Naive thymus-derived CD4-positive, alpha-beta T cell (primary cell): ENCODE data around the gene DNAL4. TPM values are rescaled to one million over a fixed set of nuclear protein-coding genes. Genes with fewer than 3 reads are reported as not detected.
A peak's percentile ranks its signal among the peaks of the same experiment; 100 is the strongest.

Experiments used
- ATAC-seq: fragments of 150-1000 bp; cut with Tn5 transposase; 2 replicates; pipeline ENCODE4 v1.10.0; 2021; ENCODE audit warnings: mild to moderate bottlenecking, moderate library complexity
- CTCF ChIA-PET: fragments of 350-600 bp; sonication (Branson Sonifier 250); formaldehyde crosslinking; loops from one replicate; lab custom pipeline; 2021; ENCODE audit warnings: antibody characterized with exemption; lab: Charles Lee
- POLR2A ChIA-PET: fragments of 350-600 bp; sonication (Branson Sonifier 250); formaldehyde crosslinking; loops from one replicate; lab custom pipeline; 2021; ENCODE audit warnings: antibody characterized with exemption, inconsistent platforms; lab: Charles Lee
- DNase-seq, 9 donors: peaks; one replicate each; pipeline versions ENCODE4 v3.0.0 to v3.0.0-alpha.2; 2020 to 2022; ENCODE audit warnings: mixed read lengths in 1 of 9
- H3K27ac ChIP-seq: one replicate; pipeline ENCODE4 v1.7.0; 2013; ENCODE audit warnings: mild to moderate bottlenecking, low read depth, low read length, moderate library complexity
- H3K27me3 ChIP-seq, 2 donors: one replicate each; pipeline ENCODE4 v1.7.0; 2013; ENCODE audit warnings: low read length in 2 of 2, mild to moderate bottlenecking in 2 of 2, moderate library complexity in 2 of 2; ENCODE audit not compliant: control insufficient read depth in 2 of 2, insufficient read depth in 2 of 2
- H3K36me3 ChIP-seq, 3 experiments: 1 replicate in 2 of 3; 2 replicates in 1 of 3; pipeline ENCODE4 v1.7.0; 2013; ENCODE audit warnings: low read length in 3 of 3, mild to moderate bottlenecking in 3 of 3, moderate library complexity in 1 of 3; ENCODE audit not compliant: insufficient read depth in 3 of 3, control insufficient read depth in 2 of 3
- H3K4me1 ChIP-seq, 2 donors: one replicate each; pipeline ENCODE4 v1.7.0; 2013; ENCODE audit warnings: low read length in 2 of 2, mild to moderate bottlenecking in 2 of 2, moderate library complexity in 1 of 2; ENCODE audit not compliant: control insufficient read depth in 2 of 2, insufficient read depth in 2 of 2
- H3K4me3 ChIP-seq: 2 replicates; pipeline ENCODE4 v1.7.0; 2013; ENCODE audit warnings: mild to moderate bottlenecking, low read length
- H3K9me3 ChIP-seq, 3 experiments: 1 replicate in 2 of 3; 2 replicates in 1 of 3; pipeline ENCODE4 v1.7.0; 2013; ENCODE audit warnings: low read length in 3 of 3; ENCODE audit not compliant: control insufficient read depth in 2 of 3
- H3K27ac Mint-ChIP-seq, 9 donors: one replicate each; pipeline ENCODE4 v1.8.0; 2020 to 2022; ENCODE audit warnings: mixed read lengths in 9 of 9, mild to moderate bottlenecking in 8 of 9, moderate library complexity in 5 of 9, inconsistent platforms in 2 of 9
- H3K27me3 Mint-ChIP-seq, 5 donors: one replicate each; pipeline ENCODE4 v1.8.0; 2021 to 2022; ENCODE audit warnings: mixed read lengths in 5 of 5, mild to moderate bottlenecking in 1 of 5
- H3K36me3 Mint-ChIP-seq, 5 donors: one replicate each; pipeline ENCODE4 v1.8.0; 2020 to 2022; ENCODE audit warnings: mixed read lengths in 5 of 5, mild to moderate bottlenecking in 3 of 5, inconsistent platforms in 1 of 5
- H3K4me1 Mint-ChIP-seq, 7 donors: one replicate each; pipeline ENCODE4 v1.8.0; 2020 to 2022; ENCODE audit warnings: mixed read lengths in 7 of 7, mild to moderate bottlenecking in 3 of 7, inconsistent platforms in 1 of 7
- H3K4me3 Mint-ChIP-seq, 10 donors: one replicate each; pipeline ENCODE4 v1.8.0; 2020 to 2022; ENCODE audit warnings: mild to moderate bottlenecking in 10 of 10, mixed read lengths in 10 of 10, moderate library complexity in 6 of 10, inconsistent platforms in 2 of 10
- H3K9me3 Mint-ChIP-seq, 11 donors: one replicate each; pipeline ENCODE4 v1.8.0; 2020 to 2022; ENCODE audit warnings: mixed read lengths in 11 of 11, mild to moderate bottlenecking in 4 of 11, inconsistent platforms in 1 of 11, moderate library complexity in 1 of 11
- intact Hi-C, 2 donors: fragments of 100-400 bp; cut with micrococcal nuclease; formaldehyde crosslinking; loops; one replicate each; pipeline ENCODE4 v1.15.1; 2023
- polyA plus RNA-seq, 2 donors: library from polyadenylated mRNA; unstranded; fragments of 300-500 nt; fragmentation: Illumina TruSeq; gene quantifications; one replicate each; pipeline ENCODE4 v1.2.3, GENCODE V29; 2021
- total RNA-seq, 6 experiments: library from RNA in 5 of 6; stranded (reverse) in 5 of 6; gene quantifications; 1 replicate in 5 of 6; 2 replicates in 1 of 6; pipeline ENCODE4 v1.2.3 and lab custom pipeline; 2021 to 2026

DNAL4 gene
- total and polyA plus RNA-seq, 7 experiments from 2014 or later = 5.0 to 15.0 (median 9.8) TPM

- H3K27ac ChIP-seq = peak overlapping the region; percentile 77
- H3K9me3 Mint-ChIP-seq = peaks cover 0 to 2% (median 0%) of the 10 kb centered on the region in 11 donors
- H3K4me1 Mint-ChIP-seq = peaks cover 22 to 41% (median 35%) of the 10 kb centered on the region in 7 donors
- no peak overlapping the region for H3K4me3 ChIP-seq
- DNase-seq = no peak
- ChIA-PET CTCF (interaction anchor here (0.9 to 4.4 kb wide), 4 partner anchors 7 to 36 kb away, joined by 3 to 21 read pairs (median 4); no protein-coding TSS in a partner anchor), POLR2A (interaction anchor here (33.7 kb wide), 1 partner anchor 21 kb away, joined by 1007 read pairs; no protein-coding TSS in a partner anchor)
- H3K4me1 ChIP-seq = peaks cover 19 to 26% of the 10 kb centered on the region in 2 donors
- peaks cover 0 to 8% (median 0%) of the 10 kb centered on the region in 5 donors for H3K36me3 Mint-ChIP-seq
- H3K4me3 Mint-ChIP-seq = no peak overlapping the region
- no peak for ATAC-seq
- H3K36me3 ChIP-seq = no peaks in the 10 kb centered on the region
- no peaks in the 10 kb centered on the region for H3K9me3 ChIP-seq
- intact Hi-C loops = no loop called here
- no peaks in the 10 kb centered on the region for H3K27me3 Mint-ChIP-seq
- peak overlapping the region; percentile 19 to 99 (median 69) for H3K27ac Mint-ChIP-seq
- no peaks in the 10 kb centered on the region for H3K27me3 ChIP-seq
Measured at GRCh38 chr22:38760477-38761201, 33.3 kb downstream of the DNAL4 start.

- Mint-ChIP-seq H3K4me1 (peaks cover 23 to 37% (median 35%) of the 10 kb centered on the region in 7 donors), H3K9me3 (peaks cover 0 to 2% (median 0%) of the 10 kb centered on the region in 11 donors), H3K27ac (peak overlapping the region; percentile 83 to 99 (median 93)), H3K4me3 (peak overlapping the region; percentile 58 to 92 (median 78)), H3K27me3 (no peaks in the 10 kb centered on the region), H3K36me3 (peaks cover 0 to 19% (median 6%) of the 10 kb centered on the region in 5 donors)
- H3K4me1 ChIP-seq = peaks cover 19 to 26% of the 10 kb centered on the region in 2 donors
- no peaks in the 10 kb centered on the region for H3K27me3 ChIP-seq
- ChIA-PET POLR2A (interaction anchor here (0.6 to 33.7 kb wide), 9 partner anchors 10 to 1695 kb away, joined by 3 to 1007 read pairs (median 3); partner anchors contain the start of genes NPTXR and RPL3), CTCF (interaction anchor here (0.7 to 4.4 kb wide), 11 partner anchors 9 to 84 kb away, joined by 3 to 21 read pairs (median 4); partner anchors contain the start of gene TOMM22)
- ATAC-seq (no peak), DNase-seq (no peak)
- intact Hi-C loops = loop anchor here (2.0 to 10.0 kb wide), 6 partner anchors 14 to 558 kb away; partner anchors contain the start of genes RPL3 (in 2 of the 2), DDX17 (in 1 of the 2), DMC1 (in 1 of the 2) and NPTXR (in 1 of the 2)
- H3K36me3 ChIP-seq = peaks cover 0 to 3% (median 0%) of the 10 kb centered on the region in 3 experiments
- H3K9me3 ChIP-seq = no peaks in the 10 kb centered on the region
- peak overlapping the region; percentile 77 for H3K27ac ChIP-seq
- H3K4me3 ChIP-seq = no peak overlapping the region
Measured at GRCh38 chr22:38759005-38759404, 34.9 kb downstream of the DNAL4 start.

- CTCF ChIA-PET = interaction anchor here (0.7 to 4.4 kb wide), 10 partner anchors 9 to 85 kb away, joined by 3 to 21 read pairs (median 4); partner anchors contain the start of gene TOMM22
- POLR2A ChIA-PET = interaction anchor here (0.5 to 33.7 kb wide), 12 partner anchors 11 to 1695 kb away, joined by 3 to 1007 read pairs (median 3); partner anchors contain the start of genes NPTXR and RPL3
- Histone ChIP-seq H3K27ac (peak overlapping the region; percentile 77), H3K36me3 (peaks cover 0 to 3% (median 0%) of the 10 kb centered on the region in 3 experiments), H3K9me3 (no peaks in the 10 kb centered on the region), H3K4me3 (peak overlapping the region; percentile 61), H3K27me3 (no peaks in the 10 kb centered on the region), H3K4me1 (peaks cover 25 to 30% of the 10 kb centered on the region in 2 donors)
- peak overlapping the region; percentile 83 to 99 (median 93) for H3K27ac Mint-ChIP-seq
- H3K9me3 Mint-ChIP-seq = no peaks in the 10 kb centered on the region
- H3K4me3 Mint-ChIP-seq = peak overlapping the region; percentile 73 to 99 (median 82)
- ATAC-seq = peak; percentile 31
- DNase-seq = peak; percentile 44 to 88 (median 80)
- intact Hi-C loops = loop anchor here (1.0 to 10.0 kb wide), 8 partner anchors 8 to 559 kb away; partner anchors contain the start of genes RPL3 (in 2 of the 2), DDX17 (in 1 of the 2), DMC1 (in 1 of the 2) and NPTXR (in 1 of the 2)
- no peaks in the 10 kb centered on the region for H3K27me3 Mint-ChIP-seq
- peaks cover 29 to 43% (median 39%) of the 10 kb centered on the region in 7 donors for H3K4me1 Mint-ChIP-seq
- peaks cover 0 to 25% (median 12%) of the 10 kb centered on the region in 5 donors for H3K36me3 Mint-ChIP-seq
Measured at GRCh38 chr22:38758276-38758945, 35.5 kb downstream of the DNAL4 start.

- H3K36me3 ChIP-seq = peaks cover 0 to 10% (median 0%) of the 10 kb centered on the region in 3 experiments
- Mint-ChIP-seq H3K27me3 (no peaks in the 10 kb centered on the region), H3K4me3 (peak overlapping the region; percentile 90 to 99 (median 94)), H3K9me3 (no peaks in the 10 kb centered on the region), H3K36me3 (peaks cover 1 to 30% (median 17%) of the 10 kb centered on the region in 5 donors), H3K27ac (peak overlapping the region; percentile 89 to 99 (median 93)), H3K4me1 (peaks cover 33 to 53% (median 48%) of the 10 kb centered on the region in 7 donors)
- CTCF ChIA-PET = interaction anchor here (0.8 to 4.4 kb wide), 3 partner anchors 9 to 33 kb away, joined by 3 to 21 read pairs (median 4); no protein-coding TSS in a partner anchor
- intact Hi-C loops = loop anchor here (2.0 to 10.0 kb wide), 8 partner anchors 85 to 560 kb away; partner anchors contain the start of genes RPL3 (in 2 of the 2), CBX6 (in 1 of the 2), CBY1 (in 1 of the 2) and DDX17 (in 1 of the 2)
- DNase-seq (no peak), ATAC-seq (no peak)
- H3K4me3 ChIP-seq = peak overlapping the region; percentile 77
- POLR2A ChIA-PET = interaction anchor here (1.3 to 33.7 kb wide), 5 partner anchors 12 to 557 kb away, joined by 3 to 1007 read pairs (median 10); partner anchors contain the start of gene NPTXR
- H3K27me3 ChIP-seq = no peaks in the 10 kb centered on the region
- peaks cover 35 to 40% of the 10 kb centered on the region in 2 donors for H3K4me1 ChIP-seq
- no peaks in the 10 kb centered on the region for H3K9me3 ChIP-seq
- peak overlapping the region; percentile 77 for H3K27ac ChIP-seq
Measured at GRCh38 chr22:38757464-38757757, 36.5 kb downstream of the DNAL4 start.

- Histone ChIP-seq H3K4me1 (peaks cover 40 to 45% of the 10 kb centered on the region in 2 donors), H3K27ac (peak overlapping the region; percentile 77), H3K4me3 (peak overlapping the region; percentile 77), H3K9me3 (no peaks in the 10 kb centered on the region), H3K27me3 (no peaks in the 10 kb centered on the region), H3K36me3 (peaks cover 0 to 13% (median 0%) of the 10 kb centered on the region in 3 experiments)
- Mint-ChIP-seq H3K36me3 (peaks cover 6 to 35% (median 22%) of the 10 kb centered on the region in 5 donors), H3K9me3 (no peaks in the 10 kb centered on the region), H3K27me3 (no peaks in the 10 kb centered on the region), H3K27ac (peak overlapping the region; percentile 89 to 99 (median 93)), H3K4me3 (peak overlapping the region; percentile 90 to 99 (median 94)), H3K4me1 (peaks cover 37 to 59% (median 54%) of the 10 kb centered on the region in 7 donors)
- ATAC-seq (no peak), DNase-seq (peak in 5 of 9 donors; percentile 26 to 40 (median 30))
- ChIA-PET CTCF (interaction anchor here (0.7 to 1.2 kb wide), 3 partner anchors 11 to 24 kb away, joined by 3 read pairs; no protein-coding TSS in a partner anchor), POLR2A (interaction anchor here (0.5 to 33.7 kb wide), 10 partner anchors 10 to 558 kb away, joined by 3 to 1007 read pairs (median 4); partner anchors contain the start of genes GTPBP1 and NPTXR)
- intact Hi-C loops = loop anchor here (1.0 to 10.0 kb wide), 10 partner anchors 37 to 560 kb away; partner anchors contain the start of genes DNAL4 (in 2 of the 2), RPL3 (in 2 of the 2), CBX6 (in 1 of the 2) and CBY1 (in 1 of the 2)
Measured at GRCh38 chr22:38756711-38757463, 37.1 kb downstream of the DNAL4 start.
